ENCODE results near the gene TRABD2B.

- TF ChIP-seq POLR2A (IDR thresholded peaks at IDR 0.05; ENCODE audit: low read depth, low read length), result no peak
- no peak for TF ChIP-seq CTCF (conservative IDR thresholded peaks at IDR 0.05; ENCODE audit: low read depth, low read length)
- no peak for TF ChIP-seq RAD21 (IDR thresholded peaks at IDR 0.05; ENCODE audit: low read length)
- TF ChIP-seq MAFK (IDR thresholded peaks at IDR 0.05; ENCODE audit: low read depth, low read length), result no peak
- no peak for TF ChIP-seq NFE2L2 (IDR thresholded peaks at IDR 0.05; ENCODE audit: low read depth, low read length)
- TF ChIP-seq BHLHE40 (IDR thresholded peaks at IDR 0.05; ENCODE audit: low read depth, low read length), result no peak
- no peak for TF ChIP-seq SMC3 (IDR thresholded peaks at IDR 0.05; ENCODE audit: low read depth, low read length)
- no peak for TF ChIP-seq RFX5 (IDR thresholded peaks at IDR 0.05; ENCODE audit: low read depth, low read length)
- no peak for TF ChIP-seq MAZ (IDR thresholded peaks at IDR 0.05; ENCODE audit: borderline replicate concordance, low read depth, low read length)
- TF ChIP-seq, protein P1, sequence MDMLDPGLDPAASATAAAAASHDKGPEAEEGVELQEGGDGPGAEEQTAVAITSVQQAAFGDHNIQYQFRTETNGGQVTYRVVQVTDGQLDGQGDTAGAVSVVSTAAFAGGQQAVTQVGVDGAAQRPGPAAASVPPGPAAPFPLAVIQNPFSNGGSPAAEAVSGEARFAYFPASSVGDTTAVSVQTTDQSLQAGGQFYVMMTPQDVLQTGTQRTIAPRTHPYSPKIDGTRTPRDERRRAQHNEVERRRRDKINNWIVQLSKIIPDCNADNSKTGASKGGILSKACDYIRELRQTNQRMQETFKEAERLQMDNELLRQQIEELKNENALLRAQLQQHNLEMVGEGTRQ (IDR thresholded peaks at IDR 0.05; ENCODE audit: low read depth, low read length), result no peak
- no peak for TF ChIP-seq RCOR1 (IDR thresholded peaks at IDR 0.05; ENCODE audit: insufficient replicate concordance, low read length)
- no peak for TF ChIP-seq CEBPB (IDR thresholded peaks at IDR 0.05; ENCODE audit: low read depth, low read length)
- TF ChIP-seq ELK1 (IDR thresholded peaks at IDR 0.05; ENCODE audit: borderline replicate concordance, low read depth, low read length), result no peak
- no peak for TF ChIP-seq MXI1 (IDR thresholded peaks at IDR 0.05; ENCODE audit: borderline replicate concordance, low read depth, low read length)
Measured at GRCh38 chr1:47717341-47717740, 279.8 kb downstream of the TRABD2B start.
